Measurements from ENCODE around the gene PCDHGA6.

Gene PCDHGA6

GRCh38 chr5:141419074-141419880 lies 45.6 kb downstream of the PCDHGA6 start:
- peaks cover 43 to 72% (median 65%) of the 10 kb centered on the region in 5 donors for H3K9me3 ChIP-seq (ENCODE audit: control insufficient read depth in 5 of 5, low read length in 5 of 5)

GRCh38 chr5:141420855-141421488 lies 47.3 kb downstream of the PCDHGA6 start, which contains the start of gene PCDHGA11:
Gene PCDHGA11, plus strand, starts transcription at chr5:141421051. Its CDS starts 177 bp downstream, at chr5:141421228.
- Histone ChIP-seq H3K9ac (ENCODE audit: low read length in 5 of 5) (peak within 1 kb of the TSS in 2 of 5 donors; percentile 1 to 5), H3K27me3 (ENCODE audit: control insufficient read depth in 5 of 5, insufficient read depth in 4 of 5, low read length in 5 of 5) (peaks cover 0 to 10% (median 6%) of the 10 kb centered on the region in 5 donors)

More at GRCh38 chr5:141419074-141419880, 45.6 kb downstream of the PCDHGA6 start:
- H3K27me3 ChIP-seq (ENCODE audit: control insufficient read depth in 5 of 5, insufficient read depth in 4 of 5, low read length in 5 of 5): peaks cover 0 to 10% (median 6%) of the 10 kb centered on the region in 5 donors
- peaks cover 0 to 34% (median 14%) of the 10 kb centered on the region in 5 donors for H3K4me1 ChIP-seq (ENCODE audit: control insufficient read depth in 5 of 5, insufficient read depth in 5 of 5, low read length in 5 of 5)
- H3K36me3 ChIP-seq (ENCODE audit: control insufficient read depth in 5 of 5, insufficient read depth in 5 of 5, low read length in 5 of 5): no peaks in the 10 kb centered on the region
- H3K27ac ChIP-seq (ENCODE audit: low read depth, low read length): no peak overlapping the region
- H3K4me3 ChIP-seq (ENCODE audit: low read depth in 1 of 5, low read length in 5 of 5): peak overlapping the region; percentile 45 to 68 (median 60)
- no peak overlapping the region for H3K9ac ChIP-seq (ENCODE audit: low read length in 5 of 5)

GRCh38 chr5:141421489-141421855 lies 47.8 kb downstream of the PCDHGA6 start:
- peaks cover 0 to 10% (median 6%) of the 10 kb centered on the region in 5 donors for H3K27me3 ChIP-seq (ENCODE audit: control insufficient read depth in 5 of 5, insufficient read depth in 4 of 5, low read length in 5 of 5)
- peaks cover 43 to 78% (median 76%) of the 10 kb centered on the region in 5 donors for H3K9me3 ChIP-seq (ENCODE audit: control insufficient read depth in 5 of 5, low read length in 5 of 5)
- peaks cover 0 to 34% (median 14%) of the 10 kb centered on the region in 5 donors for H3K4me1 ChIP-seq (ENCODE audit: control insufficient read depth in 5 of 5, insufficient read depth in 5 of 5, low read length in 5 of 5)
- no peak overlapping the region for H3K27ac ChIP-seq (ENCODE audit: low read depth, low read length)
- H3K9ac ChIP-seq (ENCODE audit: low read length in 5 of 5): peak overlapping the region in 1 of 5 donors; percentile 5
- no peaks in the 10 kb centered on the region for H3K36me3 ChIP-seq (ENCODE audit: control insufficient read depth in 5 of 5, insufficient read depth in 5 of 5, low read length in 5 of 5)
- H3K4me3 ChIP-seq (ENCODE audit: low read depth in 1 of 5, low read length in 5 of 5): peak overlapping the region; percentile 38 to 66 (median 58)

More at GRCh38 chr5:141420855-141421488, 47.3 kb downstream of the PCDHGA6 start, which contains the start of gene PCDHGA11:
- Histone ChIP-seq H3K27ac (ENCODE audit: low read depth, low read length) (no peak within 1 kb of the TSS), H3K36me3 (ENCODE audit: control insufficient read depth in 5 of 5, insufficient read depth in 5 of 5, low read length in 5 of 5) (no peaks in the 10 kb centered on the region), H3K4me3 (ENCODE audit: low read depth in 1 of 5, low read length in 5 of 5) (peak within 1 kb of the TSS; percentile 45 to 68 (median 66)), H3K9me3 (ENCODE audit: control insufficient read depth in 5 of 5, low read length in 5 of 5) (peaks cover 42 to 77% (median 71%) of the 10 kb centered on the region in 5 donors), H3K4me1 (ENCODE audit: control insufficient read depth in 5 of 5, insufficient read depth in 5 of 5, low read length in 5 of 5) (peaks cover 0 to 34% (median 14%) of the 10 kb centered on the region in 5 donors)

GRCh38 chr5:141422742-141423291 lies 49.1 kb downstream of the PCDHGA6 start:
- H3K36me3 ChIP-seq (ENCODE audit: control insufficient read depth in 5 of 5, insufficient read depth in 5 of 5, low read length in 5 of 5): peaks cover 0 to 3% (median 0%) of the 10 kb centered on the region in 5 donors
- H3K9ac ChIP-seq (ENCODE audit: low read length in 5 of 5): no peak overlapping the region
- H3K4me3 ChIP-seq (ENCODE audit: low read depth in 1 of 5, low read length in 5 of 5): peak overlapping the region in 4 of 5 donors; percentile 11 to 58 (median 33)
- peaks cover 0 to 30% (median 13%) of the 10 kb centered on the region in 5 donors for H3K4me1 ChIP-seq (ENCODE audit: control insufficient read depth in 5 of 5, insufficient read depth in 5 of 5, low read length in 5 of 5)
- H3K27ac ChIP-seq (ENCODE audit: low read depth, low read length): no peak overlapping the region
- H3K27me3 ChIP-seq (ENCODE audit: control insufficient read depth in 5 of 5, insufficient read depth in 4 of 5, low read length in 5 of 5): peaks cover 0 to 10% (median 6%) of the 10 kb centered on the region in 5 donors
- H3K9me3 ChIP-seq (ENCODE audit: control insufficient read depth in 5 of 5, low read length in 5 of 5): peaks cover 55 to 89% (median 85%) of the 10 kb centered on the region in 5 donors

- Histone ChIP-seq H3K9ac (ENCODE audit: low read length in 5 of 5) (no peak overlapping the region), H3K27me3 (ENCODE audit: control insufficient read depth in 5 of 5, insufficient read depth in 4 of 5, low read length in 5 of 5) (peaks cover 0 to 12% (median 4%) of the 10 kb centered on the region in 5 donors), H3K4me3 (ENCODE audit: low read depth in 1 of 5, low read length in 5 of 5) (peak overlapping the region; percentile 11 to 56 (median 50)), H3K9me3 (ENCODE audit: control insufficient read depth in 5 of 5, low read length in 5 of 5) (peaks cover 35 to 78% (median 76%) of the 10 kb centered on the region in 5 donors), H3K27ac (ENCODE audit: low read depth, low read length) (no peak overlapping the region), H3K4me1 (ENCODE audit: control insufficient read depth in 5 of 5, insufficient read depth in 5 of 5, low read length in 5 of 5) (peaks cover 0 to 16% (median 13%) of the 10 kb centered on the region in 5 donors), H3K36me3 (ENCODE audit: control insufficient read depth in 5 of 5, insufficient read depth in 5 of 5, low read length in 5 of 5) (peaks cover 0 to 4% (median 0%) of the 10 kb centered on the region in 5 donors)
Measured at GRCh38 chr5:141427783-141428426, 54.2 kb downstream of the PCDHGA6 start.
